RWPE2 (cell line): ENCODE results near the gene SLC38A9.
A peak's percentile ranks its signal among the peaks of the same experiment; 100 is the strongest.

Experiments
- ATAC-seq: fragments of 200-7000 bp; cut with Tn5 transposase; 3 replicates; pipeline ENCODE4 v1.9.1; 2021; ENCODE audit warnings: low read depth
- DNase-seq: peaks from one replicate; pipeline ENCODE4 v3.0.0-alpha.2; 2020; ENCODE audit warnings: low spot score
- H3K27ac ChIP-seq: fragments of 450-650 bp; 2 replicates; pipeline ENCODE4 v1.5.1; 2017; ENCODE audit warnings: mild to moderate bottlenecking; ENCODE audit not compliant: poor library complexity, severe bottlenecking
- H3K27me3 ChIP-seq: fragments of 250-450 bp; sonication (Bioruptor Pico); 2 replicates; pipeline ENCODE4 v1.5.1; 2021; ENCODE audit warnings: mild to moderate bottlenecking, moderate library complexity; ENCODE audit not compliant: insufficient read depth, poor library complexity, severe bottlenecking
- H3K36me3 ChIP-seq: fragments of 250-450 bp; sonication (Bioruptor Pico); 2 replicates; pipeline ENCODE4 v1.5.1; 2020; ENCODE audit warnings: low read depth, mild to moderate bottlenecking, moderate library complexity
- H3K4me1 ChIP-seq: fragments of 250-450 bp; sonication (Bioruptor Pico); 2 replicates; pipeline ENCODE4 v1.5.1; 2021; ENCODE audit warnings: mild to moderate bottlenecking, moderate library complexity; ENCODE audit not compliant: insufficient read depth, poor library complexity, severe bottlenecking
- H3K4me3 ChIP-seq: fragments of 250-450 bp; sonication (Bioruptor Pico); 2 replicates; pipeline ENCODE4 v1.5.1; 2021; ENCODE audit warnings: mild to moderate bottlenecking, moderate library complexity; ENCODE audit not compliant: severe bottlenecking
- H3K9me3 ChIP-seq: fragments of 250-450 bp; sonication (Bioruptor Pico); 2 replicates; pipeline ENCODE4 v1.5.1; 2021; ENCODE audit warnings: mild to moderate bottlenecking, moderate library complexity; ENCODE audit not compliant: severe bottlenecking
- TF ChIP-seq, protein P1 (sequence below): fragments of 450-650 bp; IDR thresholded peaks from one replicate; pipeline ENCODE4 v1.5.1; 2017; ENCODE audit warnings: mild to moderate bottlenecking, moderate library complexity; ENCODE audit not compliant: poor library complexity, severe bottlenecking

The SLC38A9 gene

DNA sequence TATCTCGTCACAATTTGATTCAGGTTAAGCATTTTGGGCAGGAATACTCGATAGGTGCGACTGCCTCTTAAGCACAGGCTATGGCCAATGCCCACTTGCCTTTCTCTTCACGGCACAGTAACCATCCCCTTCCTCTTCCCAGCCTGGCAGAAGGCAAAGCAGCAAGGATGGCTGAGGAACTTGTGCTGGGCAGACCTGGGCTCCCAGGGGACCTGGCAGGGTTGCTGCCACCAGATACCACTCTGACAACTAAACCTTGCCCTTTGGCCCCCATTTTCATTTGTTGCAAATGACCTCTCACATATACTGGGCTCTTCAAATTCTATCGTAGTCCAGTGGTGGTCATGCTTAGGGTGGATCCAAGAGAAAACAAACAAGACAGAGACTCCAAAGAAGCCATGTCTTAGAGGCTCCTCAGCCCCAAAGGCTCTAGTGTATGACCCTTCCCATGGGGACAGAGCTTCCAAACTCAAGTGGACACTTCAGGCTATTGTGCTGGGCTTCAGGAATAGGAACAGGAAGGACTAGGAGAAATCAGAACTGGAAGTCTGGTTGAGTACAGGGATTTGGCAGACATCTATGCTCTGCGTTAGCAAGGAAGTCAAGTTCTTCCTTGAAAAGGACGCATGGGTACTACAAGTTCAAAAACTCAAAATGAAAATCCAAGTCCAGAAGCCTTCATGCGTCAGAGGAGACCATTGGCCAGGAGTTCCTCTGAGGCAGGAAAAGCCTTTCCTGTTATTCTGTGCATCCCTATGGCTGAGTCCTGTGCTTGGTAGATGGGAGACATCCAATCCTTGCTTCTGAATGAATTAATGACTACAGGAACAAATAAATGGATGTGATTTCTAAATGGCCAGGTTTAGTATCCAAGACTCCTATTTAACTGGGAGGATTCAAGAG, 112.7 kb downstream of the SLC38A9 start:
- H3K27me3 ChIP-seq: no peaks in the 10 kb centered on the region
- H3K27ac ChIP-seq: no peak overlapping the region
- peaks cover 33% of the 10 kb centered on the region for H3K4me1 ChIP-seq
- no peaks in the 10 kb centered on the region for H3K9me3 ChIP-seq
- H3K36me3 ChIP-seq: no peaks in the 10 kb centered on the region
- ATAC-seq (no peak), DNase-seq (no peak)
- TF ChIP-seq, protein P1, sequence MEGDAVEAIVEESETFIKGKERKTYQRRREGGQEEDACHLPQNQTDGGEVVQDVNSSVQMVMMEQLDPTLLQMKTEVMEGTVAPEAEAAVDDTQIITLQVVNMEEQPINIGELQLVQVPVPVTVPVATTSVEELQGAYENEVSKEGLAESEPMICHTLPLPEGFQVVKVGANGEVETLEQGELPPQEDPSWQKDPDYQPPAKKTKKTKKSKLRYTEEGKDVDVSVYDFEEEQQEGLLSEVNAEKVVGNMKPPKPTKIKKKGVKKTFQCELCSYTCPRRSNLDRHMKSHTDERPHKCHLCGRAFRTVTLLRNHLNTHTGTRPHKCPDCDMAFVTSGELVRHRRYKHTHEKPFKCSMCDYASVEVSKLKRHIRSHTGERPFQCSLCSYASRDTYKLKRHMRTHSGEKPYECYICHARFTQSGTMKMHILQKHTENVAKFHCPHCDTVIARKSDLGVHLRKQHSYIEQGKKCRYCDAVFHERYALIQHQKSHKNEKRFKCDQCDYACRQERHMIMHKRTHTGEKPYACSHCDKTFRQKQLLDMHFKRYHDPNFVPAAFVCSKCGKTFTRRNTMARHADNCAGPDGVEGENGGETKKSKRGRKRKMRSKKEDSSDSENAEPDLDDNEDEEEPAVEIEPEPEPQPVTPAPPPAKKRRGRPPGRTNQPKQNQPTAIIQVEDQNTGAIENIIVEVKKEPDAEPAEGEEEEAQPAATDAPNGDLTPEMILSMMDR: no peak
- no peak overlapping the region for H3K4me3 ChIP-seq

DNA sequence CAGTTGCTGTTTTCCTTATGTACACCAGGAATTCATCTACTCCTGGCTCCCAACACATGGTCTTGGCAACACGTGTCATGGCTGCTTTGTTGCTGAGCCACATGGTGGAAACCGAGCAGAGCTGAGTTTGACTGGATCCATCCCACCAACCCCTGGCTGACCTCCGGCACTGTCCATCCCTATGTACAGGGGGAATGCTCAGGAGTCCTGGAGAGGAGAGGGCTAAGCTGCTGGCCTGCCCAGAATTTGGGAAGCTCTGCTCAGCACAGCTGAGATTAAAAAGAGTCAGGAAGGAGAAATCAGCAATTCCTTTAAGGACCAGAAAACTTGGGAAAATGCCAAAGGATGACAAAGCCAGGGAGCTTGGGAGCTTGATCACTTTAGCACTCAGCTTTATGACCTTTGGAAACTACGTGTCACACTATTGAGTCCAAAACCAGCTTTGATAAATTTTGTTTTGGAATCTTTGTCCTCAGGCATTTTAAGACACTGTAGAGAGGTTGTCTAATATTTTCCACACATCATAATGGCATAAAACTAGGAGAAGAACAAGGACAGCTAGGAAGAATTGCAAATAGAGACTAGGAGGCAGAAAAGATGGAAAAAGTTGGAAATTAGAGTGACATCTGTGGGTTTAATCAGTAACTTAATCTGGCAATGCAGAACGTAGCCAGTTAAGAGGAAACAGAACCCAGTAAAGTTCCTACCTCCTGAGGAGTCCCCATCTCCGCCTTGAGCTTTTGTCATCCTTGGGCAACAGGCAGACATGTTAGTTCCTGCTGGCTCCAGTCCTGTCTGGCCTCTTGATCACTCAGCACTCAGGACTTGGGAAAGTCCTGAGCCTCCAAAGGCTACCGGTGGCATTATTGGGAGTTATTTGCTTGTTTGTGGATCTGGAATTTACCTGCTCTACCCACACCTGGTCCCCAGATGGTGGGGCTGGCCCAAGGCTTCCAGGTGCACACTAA, 114.8 kb downstream of the SLC38A9 start:
- ATAC-seq: peak; percentile 66
- TF ChIP-seq, protein P1: no peak
- no peak for DNase-seq
- peaks cover 36% of the 10 kb centered on the region for H3K4me1 ChIP-seq
- peak overlapping the region; percentile 36 for H3K27ac ChIP-seq
- H3K9me3 ChIP-seq: no peaks in the 10 kb centered on the region
- no peaks in the 10 kb centered on the region for H3K36me3 ChIP-seq
- H3K27me3 ChIP-seq: no peaks in the 10 kb centered on the region
- H3K4me3 ChIP-seq: no peak overlapping the region

DNA sequence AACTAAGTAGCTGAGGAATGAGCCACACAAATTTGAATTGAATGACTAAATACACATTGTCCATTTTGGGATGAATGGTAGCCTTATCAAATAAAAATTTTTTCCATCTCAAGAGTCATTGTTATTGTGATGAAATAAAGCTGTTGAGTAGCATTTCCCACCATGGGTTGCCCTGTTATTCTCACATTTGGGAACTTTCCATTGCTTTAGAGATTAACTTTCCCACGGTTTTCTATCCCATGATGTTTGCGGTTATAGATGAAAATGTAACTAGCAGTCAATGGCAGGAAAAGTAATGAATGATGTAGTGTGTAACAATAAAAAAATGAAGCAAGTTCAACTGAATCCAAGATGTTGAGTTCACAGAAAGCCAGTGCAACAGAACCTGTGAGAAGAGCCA, 117.5 kb downstream of the SLC38A9 start:
- TF ChIP-seq, protein P1: no peak
- H3K27me3 ChIP-seq: no peaks in the 10 kb centered on the region
- no peaks in the 10 kb centered on the region for H3K9me3 ChIP-seq
- H3K36me3 ChIP-seq: no peaks in the 10 kb centered on the region
- H3K4me3 ChIP-seq: no peak overlapping the region
- ATAC-seq: no peak
- no peak for DNase-seq
- no peak overlapping the region for H3K27ac ChIP-seq
- peaks cover 23% of the 10 kb centered on the region for H3K4me1 ChIP-seq

DNA sequence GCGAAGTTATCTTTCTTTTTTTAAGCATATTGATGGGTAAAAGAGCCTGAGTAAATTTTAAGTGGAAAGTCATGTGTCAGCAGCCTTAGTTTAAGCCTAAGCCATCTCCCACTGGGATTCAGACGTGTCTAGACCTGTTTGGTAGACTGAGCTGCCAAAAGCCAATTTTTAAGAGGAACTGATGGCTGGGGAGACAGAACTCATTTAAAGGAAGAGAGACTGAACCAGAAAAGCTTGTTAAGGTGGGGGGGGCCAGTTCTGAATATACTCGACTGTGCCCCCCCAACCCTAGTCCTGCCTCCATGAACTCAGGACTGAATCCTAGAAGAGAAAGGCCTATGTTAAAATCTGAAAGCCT, 119.0 kb downstream of the SLC38A9 start:
- DNase-seq (no peak), ATAC-seq (peak; percentile 87)
- peak overlapping the region; percentile 13 for H3K27ac ChIP-seq
- no peak overlapping the region for H3K4me3 ChIP-seq
- peaks cover 22% of the 10 kb centered on the region for H3K4me1 ChIP-seq
- TF ChIP-seq, protein P1: no peak
- H3K27me3 ChIP-seq: no peaks in the 10 kb centered on the region
- no peaks in the 10 kb centered on the region for H3K36me3 ChIP-seq
- no peaks in the 10 kb centered on the region for H3K9me3 ChIP-seq
